Upper lobe of left lung (tissue), 6 donors: Measurements from ENCODE around the gene LAMB1. TPM values are rescaled to one million over a fixed set of nuclear protein-coding genes. Genes with fewer than 3 reads are reported as not detected.

Experiments used
- ATAC-seq, 2 donors: fragments of 200-7000 bp; cut with Tn5 transposase; one replicate each; pipeline ENCODE4 v1.9.1; 2022; ENCODE audit warnings: mild to moderate bottlenecking in 2 of 2, moderate library complexity in 2 of 2; ENCODE audit not compliant: low FRiP score in 2 of 2
- DNase-seq, 2 donors: peaks; one replicate each; pipeline ENCODE4 v3.0.0-alpha.2; 2019 to 2020
- H3K27ac ChIP-seq, 4 donors: fragments of 200-600 bp; sonication (generic); one replicate each; pipeline ENCODE4 v1.5.1; 2016 to 2019
- H3K27me3 ChIP-seq, 4 donors: fragments of 200-600 bp; sonication (generic); one replicate each; pipeline ENCODE4 v1.5.1; 2017 to 2019
- H3K36me3 ChIP-seq, 4 donors: fragments of 200-600 bp; sonication (generic); one replicate each; pipeline ENCODE4 v1.5.1; 2016 to 2019
- H3K4me1 ChIP-seq, 4 donors: fragments of 200-600 bp; sonication (generic); one replicate each; pipeline ENCODE4 v1.5.1; 2018 to 2019
- H3K4me3 ChIP-seq, 4 donors: fragments of 200-600 bp; sonication (generic); one replicate each; pipeline ENCODE4 v1.5.1; 2017 to 2019; ENCODE audit warnings: mild to moderate bottlenecking in 2 of 4, moderate library complexity in 1 of 4
- H3K9me3 ChIP-seq, 4 donors: fragments of 200-600 bp; sonication (generic); one replicate each; pipeline ENCODE4 v1.5.1; 2018 to 2019
- CTCF ChIP-seq, 6 experiments: fragments of 450-650 bp in 4 of 6; fragments of 200-600 bp in 2 of 6; sonication (generic) in 2 of 6; IDR thresholded peaks; one replicate each; pipeline ENCODE4 v1.5.1; 2016 to 2019; ENCODE audit warnings: antibody characterized with exemption in 6 of 6
- EP300 ChIP-seq, 4 donors: sonication (generic); formaldehyde crosslinking; IDR thresholded peaks; one replicate each; pipeline ENCODE4 v1.5.1; 2017; ENCODE audit warnings: antibody characterized with exemption in 4 of 4, control low read depth in 2 of 4
- POLR2A ChIP-seq, 4 donors: fragments of 450-650 bp; IDR thresholded peaks; one replicate each; pipeline ENCODE4 v1.5.1; 2016 to 2017; ENCODE audit warnings: antibody characterized with exemption in 4 of 4, mild to moderate bottlenecking in 2 of 4
- POLR2AphosphoS5 ChIP-seq, 2 donors: sonication (generic); formaldehyde crosslinking; IDR thresholded peaks; one replicate each; pipeline ENCODE4 v1.5.1; 2017; ENCODE audit warnings: antibody characterized with exemption in 2 of 2
- WGBS, 2 donors: methylation state at CpG; one replicate each; pipeline ENCODE4 v1.1.5; 2017 to 2018; 5-methylcytosine and 5-hydroxymethylcytosine counted together
- total RNA-seq, 6 donors: library from RNA; depleted of rRNA in 4 of 6; stranded (reverse); fragments of >200 nt in 4 of 6; gene quantifications; one replicate each; pipeline versions ENCODE4 v1.1.0 to v1.2.1, GENCODE V29; 2016 to 2021
- donor health status: DM: no; HTN: no; CAD: no; lungs with moderate emphysema.
- donor health status: DM: no; HTN: yes; CAD: no; lungs with severe emphysema.

The LAMB1 gene
- total RNA-seq, 6 donors from 2014 or later = 100 to 443 (median 135) TPM

GRCh38 chr7:107966711-107967110 lies 36.2 kb downstream of the LAMB1 start:
- 58 to 84% methylated on average over 4 of the region's 4 CpGs for WGBS, 2 donors
- Histone ChIP-seq H3K4me3 (no peak overlapping the region), H3K27ac (peak overlapping the region in 1 of 4 donors; percentile 0), H3K9me3 (no peaks in the 10 kb centered on the region), H3K4me1 (peaks cover 0 to 7% (median 3%) of the 10 kb centered on the region in 4 donors), H3K36me3 (peaks cover 0 to 7% (median 2%) of the 10 kb centered on the region in 4 donors), H3K27me3 (no peaks in the 10 kb centered on the region)
- ATAC-seq (peak; percentile 16 to 26), DNase-seq (no peak)
- no peak for TF ChIP-seq CTCF (IDR thresholded peaks at IDR 0.05)
- no peak for TF ChIP-seq EP300 (IDR thresholded peaks at IDR 0.05)
- no peak for TF ChIP-seq POLR2A (IDR thresholded peaks at IDR 0.05)
- TF ChIP-seq POLR2AphosphoS5 (IDR thresholded peaks at IDR 0.05) = no peak

GRCh38 chr7:107964510-107964909 lies 38.5 kb downstream of the LAMB1 start:
- Histone ChIP-seq H3K27me3 (no peaks in the 10 kb centered on the region), H3K4me1 (peaks cover 0 to 2% (median 0%) of the 10 kb centered on the region in 4 donors), H3K36me3 (peaks cover 0 to 18% (median 3%) of the 10 kb centered on the region in 4 donors), H3K27ac (no peak overlapping the region), H3K4me3 (no peak overlapping the region), H3K9me3 (no peaks in the 10 kb centered on the region)
- DNase-seq = no peak
- TF ChIP-seq EP300 (IDR thresholded peaks at IDR 0.05) (no peak), POLR2A (IDR thresholded peaks at IDR 0.05) (no peak)
- WGBS, 2 donors = 94 to 97% methylated on average over 11 of the region's 11 CpGs
- ATAC-seq = no peak

DNA sequence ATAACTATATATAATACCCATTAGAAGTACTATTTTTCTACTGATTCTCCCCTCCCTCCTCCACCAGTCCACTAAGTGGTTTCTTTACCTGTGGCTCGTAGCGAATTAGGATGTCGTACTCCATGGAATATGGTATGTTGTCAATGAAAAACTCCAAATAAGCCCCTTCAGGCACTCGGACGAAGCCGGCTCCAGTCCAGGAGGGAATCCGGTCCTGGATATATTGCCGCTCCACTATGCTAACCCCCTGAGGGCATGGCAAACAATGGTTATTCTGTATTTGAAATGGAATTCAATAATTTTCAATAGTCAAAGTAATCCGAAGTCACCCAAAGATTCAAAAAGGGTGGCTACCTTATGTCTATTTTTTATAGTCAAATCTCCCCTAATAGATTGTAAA lies 40.1 kb downstream of the LAMB1 start:
- no peak for DNase-seq
- no peaks in the 10 kb centered on the region for H3K27me3 ChIP-seq
- WGBS, 2 donors = 90 to 94% methylated on average over 9 of the region's 9 CpGs
- H3K4me1 ChIP-seq = peaks cover 0 to 6% (median 4%) of the 10 kb centered on the region in 4 donors
- no peak overlapping the region for H3K4me3 ChIP-seq
- ATAC-seq = no peak
- H3K27ac ChIP-seq = no peak overlapping the region
- TF ChIP-seq POLR2A (IDR thresholded peaks at IDR 0.05) = no peak
- TF ChIP-seq CTCF (IDR thresholded peaks at IDR 0.05) = no peak
- H3K36me3 ChIP-seq = peaks cover 0 to 20% (median 3%) of the 10 kb centered on the region in 4 donors
- H3K9me3 ChIP-seq = no peaks in the 10 kb centered on the region

GRCh38 chr7:107961405-107961804 lies 41.6 kb downstream of the LAMB1 start:
- Histone ChIP-seq H3K4me3 (no peak overlapping the region), H3K4me1 (peaks cover 0 to 6% (median 4%) of the 10 kb centered on the region in 4 donors), H3K9me3 (no peaks in the 10 kb centered on the region), H3K27ac (peak overlapping the region in 2 of 4 donors; percentile 32 to 45), H3K36me3 (peaks cover 0 to 22% (median 3%) of the 10 kb centered on the region in 4 donors), H3K27me3 (no peaks in the 10 kb centered on the region)
- TF ChIP-seq CTCF (IDR thresholded peaks at IDR 0.05) (no peak), POLR2AphosphoS5 (IDR thresholded peaks at IDR 0.05) (peak in 1 of 2 donors; percentile 21), EP300 (IDR thresholded peaks at IDR 0.05) (peak in 1 of 4 donors; percentile 9)
- WGBS, 2 donors = 78 to 79% methylated on average over 9 of the region's 9 CpGs
- ATAC-seq (no peak), DNase-seq (no peak)

DNA sequence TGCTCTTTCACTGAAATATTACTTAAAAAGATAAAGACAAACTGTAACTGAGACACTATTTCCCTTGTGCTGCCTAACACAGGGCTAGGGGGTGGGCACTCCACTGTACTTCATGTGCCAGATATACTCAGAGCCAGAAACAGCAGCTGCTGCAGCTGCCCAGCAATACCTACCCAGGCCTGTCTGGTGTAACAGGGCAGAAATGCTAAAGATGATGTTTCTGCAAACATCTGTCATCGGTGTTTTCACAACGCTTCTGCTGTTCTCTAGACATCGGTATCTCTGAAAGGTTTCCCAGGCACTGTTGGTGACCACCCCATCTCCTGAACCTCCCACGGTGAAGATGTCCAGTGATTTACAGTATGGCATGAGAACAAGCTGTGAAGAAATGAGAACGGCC lies 42.7 kb downstream of the LAMB1 start:
- H3K36me3 ChIP-seq = peaks cover 0 to 31% (median 3%) of the 10 kb centered on the region in 4 donors
- peak overlapping the region in 2 of 4 donors; percentile 3 to 32 for H3K27ac ChIP-seq
- no peak for DNase-seq
- 74 to 95% methylated on average over 5 of the region's 5 CpGs for WGBS, 2 donors
- no peaks in the 10 kb centered on the region for H3K9me3 ChIP-seq
- no peak overlapping the region for H3K4me3 ChIP-seq
- no peak for ATAC-seq
- no peaks in the 10 kb centered on the region for H3K27me3 ChIP-seq
- TF ChIP-seq POLR2A (IDR thresholded peaks at IDR 0.05) = no peak
- H3K4me1 ChIP-seq = peaks cover 0 to 6% (median 4%) of the 10 kb centered on the region in 4 donors

DNA sequence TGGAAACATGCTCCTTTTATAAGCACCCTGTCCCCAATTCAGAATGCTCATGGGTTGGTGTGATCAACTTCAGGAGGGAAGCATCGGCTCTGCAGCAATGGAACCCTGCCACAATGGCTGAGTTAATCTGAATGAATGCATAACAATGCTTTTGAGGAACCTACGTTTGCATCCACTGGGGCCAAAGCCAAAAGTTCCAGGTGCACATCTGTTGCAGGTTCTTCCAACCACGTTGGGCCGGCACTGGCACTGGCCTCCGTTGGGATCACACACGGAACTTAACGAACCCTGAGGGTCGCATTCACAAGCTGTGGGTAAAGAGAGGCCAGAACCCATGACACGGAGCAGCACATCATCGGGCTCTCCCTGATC lies 43.4 kb downstream of the LAMB1 start:
- peaks cover 0 to 6% (median 4%) of the 10 kb centered on the region in 4 donors for H3K4me1 ChIP-seq
- ATAC-seq (no peak), DNase-seq (peak in 1 of 2 donors; percentile 44)
- H3K36me3 ChIP-seq = peaks cover 0 to 33% (median 3%) of the 10 kb centered on the region in 4 donors
- no peaks in the 10 kb centered on the region for H3K9me3 ChIP-seq
- TF ChIP-seq EP300 (IDR thresholded peaks at IDR 0.05) (no peak), CTCF (IDR thresholded peaks at IDR 0.05) (no peak), POLR2A (IDR thresholded peaks at IDR 0.05) (no peak), POLR2AphosphoS5 (IDR thresholded peaks at IDR 0.05) (no peak)
- H3K27ac ChIP-seq = no peak overlapping the region
- H3K4me3 ChIP-seq = no peak overlapping the region
- H3K27me3 ChIP-seq = no peaks in the 10 kb centered on the region
- 89% methylated on average over 10 of the region's 10 CpGs for WGBS, 2 donors
